GM10847 (cell line): ENCODE data around the gene CCDC136.

Experiments used
- POLR2A ChIP-seq: IDR thresholded peaks from 2 replicates; pipeline ENCODE4 v1.6.1; 2011; ENCODE audit not compliant: insufficient read length; ENCODE audit errors: extremely low read depth

Gene CCDC136

DNA sequence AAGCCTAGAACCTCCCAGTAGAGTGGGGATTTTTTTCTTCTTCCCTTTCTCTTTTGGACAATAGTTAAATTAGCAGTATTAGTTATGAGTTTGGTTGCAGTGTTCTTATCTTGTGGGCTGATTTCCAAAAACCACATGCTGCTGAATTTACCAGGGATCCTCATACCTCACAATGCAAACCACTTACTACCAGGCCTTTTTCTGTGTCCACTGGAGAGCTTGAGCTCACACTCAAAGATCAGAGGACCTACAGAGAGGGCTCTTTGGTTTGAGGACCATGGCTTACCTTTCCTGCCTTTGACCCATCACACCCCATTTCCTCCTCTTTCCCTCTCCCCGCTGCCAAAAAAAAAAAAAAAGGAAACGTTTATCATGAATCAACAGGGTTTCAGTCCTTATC lies 21.5 kb upstream of the CCDC136 start:
- no peak for TF ChIP-seq POLR2A

- no peak for TF ChIP-seq POLR2A
Observed at GRCh38 chr7:128773604-128774003, 18.2 kb upstream of the CCDC136 start.

DNA sequence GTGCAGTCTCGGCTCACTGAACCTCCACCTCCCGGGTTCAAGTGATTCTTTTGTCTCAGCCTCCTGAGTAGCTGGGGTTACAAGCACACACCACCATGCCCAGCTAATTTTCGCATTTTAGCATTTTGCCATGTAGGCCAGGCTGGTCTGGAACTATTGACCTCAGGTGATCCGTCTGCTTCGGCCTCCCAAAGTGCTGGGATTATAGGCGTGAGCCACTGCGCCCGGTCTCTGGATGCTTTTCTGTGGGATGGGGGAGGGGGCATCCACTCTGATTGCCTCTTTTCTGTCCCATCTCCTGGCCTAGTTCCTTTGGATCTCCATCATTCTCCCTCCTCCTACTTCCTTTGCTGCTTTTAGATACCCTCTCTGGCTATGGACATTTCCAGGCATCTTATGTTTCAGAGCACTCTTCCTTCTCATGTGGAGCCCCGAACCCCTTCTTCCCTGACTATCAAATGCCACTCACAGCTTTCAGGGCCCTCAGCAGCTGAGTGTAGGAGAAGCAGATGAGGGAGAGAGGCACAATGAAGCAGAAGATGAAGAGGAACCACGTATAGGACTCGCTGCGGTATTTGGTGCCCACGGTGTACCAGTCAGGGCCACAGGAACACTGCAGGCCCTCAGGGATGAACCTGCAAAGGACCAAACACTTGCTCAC lies 17.6 kb upstream of the CCDC136 start:
- TF ChIP-seq POLR2A, result no peak

- no peak for TF ChIP-seq POLR2A
Observed at GRCh38 chr7:128774921-128775320, 16.8 kb upstream of the CCDC136 start.

- no peak for TF ChIP-seq POLR2A
Observed at GRCh38 chr7:128775744-128776474, 15.9 kb upstream of the CCDC136 start, which contains the start of gene OPN1SW. Gene OPN1SW, minus strand, starts transcription at chr7:128775794. Its CDS starts 13 bp downstream, at chr7:128775781.

DNA sequence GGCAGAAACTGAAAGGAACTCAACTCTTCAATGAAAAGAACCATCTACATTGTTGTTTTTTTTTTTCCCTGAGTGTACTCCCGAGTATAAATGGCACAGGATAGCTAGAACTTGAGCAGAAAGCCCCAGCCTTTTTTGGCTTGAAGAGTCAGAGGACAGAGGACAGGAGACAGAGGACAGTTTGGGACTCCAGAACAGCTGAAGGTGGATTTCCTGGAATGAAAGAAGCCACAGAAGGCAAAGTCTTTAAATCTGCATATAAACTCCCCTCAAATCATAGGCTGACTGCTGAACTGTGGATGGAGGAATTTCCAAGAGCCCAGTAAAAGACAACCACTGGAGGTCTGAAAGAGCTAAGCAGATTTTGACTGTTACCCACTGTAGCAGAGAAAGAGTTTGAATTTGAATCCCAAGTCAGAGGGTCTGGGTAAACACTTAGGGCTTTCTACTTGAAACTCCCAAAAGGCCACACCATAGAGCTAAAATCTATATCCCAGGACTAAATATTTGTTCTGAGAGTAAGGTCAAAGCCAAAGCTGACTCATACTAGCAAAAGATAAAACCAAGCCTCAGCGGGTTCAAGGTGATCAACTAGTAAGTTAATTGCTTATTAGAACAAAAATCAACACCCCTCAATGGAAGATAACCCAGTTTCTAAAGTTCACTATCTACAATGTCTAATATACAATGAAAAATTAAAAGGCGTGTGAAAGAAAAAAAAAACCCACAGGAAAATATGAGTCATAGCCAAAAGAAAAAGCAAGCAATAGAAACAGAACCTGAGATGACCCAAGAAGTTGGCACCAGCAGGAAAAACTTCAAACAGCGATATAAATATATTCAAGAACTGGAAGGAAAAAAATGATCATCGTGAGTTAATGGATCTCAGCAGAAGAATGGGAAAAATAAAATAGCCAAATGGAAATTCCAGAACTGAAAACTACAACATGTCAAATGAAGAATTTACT lies 14.3 kb upstream of the CCDC136 start:
- no peak for TF ChIP-seq POLR2A

- no peak for TF ChIP-seq POLR2A
Observed at GRCh38 chr7:128778946-128779345, 12.8 kb upstream of the CCDC136 start.

- no peak for TF ChIP-seq POLR2A
Observed at GRCh38 chr7:128781126-128781525, 10.6 kb upstream of the CCDC136 start.

GRCh38 chr7:128781851-128782250 lies 9.9 kb upstream of the CCDC136 start:
- no peak for TF ChIP-seq POLR2A

DNA sequence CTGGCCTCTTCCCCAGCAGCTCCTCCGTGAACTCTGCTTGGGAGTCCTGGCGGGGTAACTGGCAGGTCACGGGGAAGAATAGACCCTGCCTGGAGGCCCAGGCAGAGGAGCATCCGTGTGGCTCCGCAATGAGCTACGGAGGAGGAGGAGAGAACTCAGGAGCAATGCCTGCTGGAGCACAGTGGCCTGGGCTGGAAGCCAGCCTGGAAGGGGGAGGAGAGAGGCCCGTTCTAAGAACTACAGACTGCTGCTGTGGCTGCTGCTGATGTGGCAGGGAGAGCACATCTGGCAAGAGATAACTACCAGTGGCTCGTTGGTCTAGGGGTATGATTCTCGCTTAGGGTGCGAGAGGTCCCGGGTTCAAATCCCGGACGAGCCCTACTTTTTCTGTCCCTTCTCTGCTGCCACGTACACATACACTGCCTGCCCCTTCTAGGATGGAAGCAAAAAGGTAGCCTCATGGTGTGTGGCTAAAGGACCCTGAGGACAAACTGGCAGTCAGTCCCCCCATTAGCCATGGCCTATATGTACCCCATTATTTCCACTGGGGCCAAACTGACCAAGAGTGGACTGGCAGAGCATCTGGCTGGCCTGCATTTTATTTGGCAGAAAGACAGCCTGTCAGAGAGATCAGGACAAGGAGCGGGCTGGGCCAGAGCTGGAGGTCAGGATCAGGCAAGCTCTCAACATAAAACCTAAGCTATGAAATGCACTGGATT lies 8.5 kb upstream of the CCDC136 start:
- TF ChIP-seq POLR2A, result no peak

GRCh38 chr7:128785738-128786137 lies 6.0 kb upstream of the CCDC136 start:
- TF ChIP-seq POLR2A, result no peak

DNA sequence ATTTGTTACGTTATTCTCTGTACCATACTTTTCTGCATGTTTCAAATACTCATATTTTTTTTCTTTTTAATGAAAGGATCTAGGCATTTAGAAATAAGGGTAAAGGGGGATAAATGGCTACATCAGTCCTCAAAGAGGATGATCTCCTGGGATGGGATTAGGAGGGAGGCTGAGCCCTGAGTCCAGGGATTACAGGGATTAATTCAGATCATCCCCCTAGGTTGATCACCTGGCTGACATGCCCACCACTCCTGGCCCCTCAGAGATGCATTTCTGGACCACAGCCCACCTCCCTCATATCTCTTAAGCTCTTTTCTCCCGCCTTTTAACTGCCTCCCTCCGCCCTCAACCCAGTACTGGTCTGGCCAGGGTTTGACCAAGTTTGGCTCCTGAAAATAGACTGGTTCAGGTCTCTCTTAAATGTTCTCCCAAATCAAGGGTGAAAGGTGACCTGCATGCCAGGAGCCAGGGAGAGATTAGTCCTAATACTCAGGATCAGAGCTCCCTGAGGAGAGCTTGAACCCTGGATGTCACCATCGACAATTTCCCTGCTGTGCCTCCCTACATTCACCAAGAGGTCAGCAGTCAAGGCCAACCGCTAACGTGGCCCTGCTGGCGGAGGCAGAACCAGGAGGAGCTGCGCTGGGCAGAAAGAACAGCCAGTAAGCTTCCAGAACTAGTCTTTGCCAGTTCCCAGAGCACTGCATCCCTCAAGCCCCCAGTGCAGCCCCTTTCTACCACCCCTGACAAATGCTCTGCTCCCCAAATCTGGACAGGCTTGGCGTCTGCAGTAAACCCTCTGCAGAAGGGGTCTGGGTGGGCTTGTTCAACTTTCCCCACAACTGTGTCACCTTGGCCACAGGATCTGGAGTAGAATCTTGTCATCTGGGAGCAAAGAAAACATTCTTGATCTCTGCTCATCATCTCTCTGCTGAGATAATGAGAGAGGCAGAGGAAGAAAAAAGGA lies 3.0 kb upstream of the CCDC136 start:
- no peak for TF ChIP-seq POLR2A

- no peak for TF ChIP-seq POLR2A
Observed at GRCh38 chr7:128790315-128791041, 1.3 kb upstream of the CCDC136 start.
